HFFc6 (cell line): ENCODE results near the gene ORMDL2. TPM values are rescaled to one million over a fixed set of nuclear protein-coding genes. Genes with fewer than 3 reads are reported as not detected.
"Not testable (repeated sequence)": the region's sequence is repeated elsewhere in the genome, so short reads cannot be mapped to it uniquely, and the experiment has no call there.

Source experiments
- DNase-seq: peaks from one replicate; pipeline ENCODE4 v3.0.0-alpha.2; 2018
- H3K27ac Mint-ChIP-seq: 2 replicates; pipeline ENCODE4 v1.8.0; 2020; ENCODE audit warnings: mild to moderate bottlenecking, mixed read lengths
- H3K27me3 Mint-ChIP-seq: 2 replicates; pipeline ENCODE4 v1.8.0; 2021; ENCODE audit warnings: mild to moderate bottlenecking, moderate library complexity, mixed read lengths; ENCODE audit not compliant: insufficient read depth
- H3K36me3 Mint-ChIP-seq: 2 replicates; pipeline ENCODE4 v1.8.0; 2021; ENCODE audit warnings: low read depth, mixed read lengths
- H3K4me1 Mint-ChIP-seq: 2 replicates; pipeline ENCODE4 v1.8.0; 2020; ENCODE audit warnings: low read depth, mixed read lengths
- H3K4me3 Mint-ChIP-seq: 2 replicates; pipeline ENCODE4 v1.8.0; 2020; ENCODE audit warnings: mild to moderate bottlenecking, moderate library complexity, mixed read lengths
- H3K9me3 Mint-ChIP-seq: 2 replicates; pipeline ENCODE4 v1.8.0; 2020; ENCODE audit warnings: mild to moderate bottlenecking, mixed read lengths
- total RNA-seq, 6 experiments: library from RNA; stranded (reverse); fragmentation: NEBNext Ultra II Directional; extraction: Animal tissue kit (Norgen Biotek cat#: 25700); gene quantifications; 2 replicates in 1 of 6; 3 replicates in 5 of 6; pipeline ENCODE4 v1.2.3, GENCODE V29; 2021
- TF ChIP-seq, protein P1 (sequence below): fragments of 200-600 bp; sonication (generic); IDR thresholded peaks from 2 replicates; pipeline ENCODE4 v1.5.0; 2021; ENCODE audit warnings: antibody characterized with exemption, mild to moderate bottlenecking

ORMDL2 gene
- total RNA-seq, 6 experiments from 2014 or later: 79.9 to 100 (median 90.1) TPM

DNA sequence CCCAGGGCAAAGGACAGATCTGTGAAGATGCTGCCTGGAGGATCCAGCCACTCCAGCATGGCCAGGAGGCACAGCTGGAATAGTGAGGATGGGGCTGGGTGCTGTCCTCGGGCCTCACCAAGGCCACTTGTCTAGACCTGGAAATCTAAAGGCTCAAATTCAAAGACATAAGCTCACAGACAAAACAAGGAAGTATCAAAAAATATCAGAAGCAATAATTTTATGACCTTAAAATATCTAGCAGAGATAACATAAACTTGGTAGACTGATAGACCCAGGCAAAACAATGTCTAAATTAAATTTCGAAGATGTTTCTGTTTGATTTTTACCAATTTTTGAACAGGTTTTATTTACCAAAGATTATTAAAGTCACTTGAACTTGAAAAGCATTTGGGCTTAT lies 47.5 kb downstream of the ORMDL2 start:
- Mint-ChIP-seq H3K9me3 (peaks cover 6% of the 10 kb centered on the region), H3K27ac (no peak overlapping the region), H3K4me3 (no peak overlapping the region), H3K36me3 (no peaks in the 10 kb centered on the region), H3K4me1 (no peaks in the 10 kb centered on the region), H3K27me3 (no peaks in the 10 kb centered on the region)
- TF ChIP-seq, protein P1, sequence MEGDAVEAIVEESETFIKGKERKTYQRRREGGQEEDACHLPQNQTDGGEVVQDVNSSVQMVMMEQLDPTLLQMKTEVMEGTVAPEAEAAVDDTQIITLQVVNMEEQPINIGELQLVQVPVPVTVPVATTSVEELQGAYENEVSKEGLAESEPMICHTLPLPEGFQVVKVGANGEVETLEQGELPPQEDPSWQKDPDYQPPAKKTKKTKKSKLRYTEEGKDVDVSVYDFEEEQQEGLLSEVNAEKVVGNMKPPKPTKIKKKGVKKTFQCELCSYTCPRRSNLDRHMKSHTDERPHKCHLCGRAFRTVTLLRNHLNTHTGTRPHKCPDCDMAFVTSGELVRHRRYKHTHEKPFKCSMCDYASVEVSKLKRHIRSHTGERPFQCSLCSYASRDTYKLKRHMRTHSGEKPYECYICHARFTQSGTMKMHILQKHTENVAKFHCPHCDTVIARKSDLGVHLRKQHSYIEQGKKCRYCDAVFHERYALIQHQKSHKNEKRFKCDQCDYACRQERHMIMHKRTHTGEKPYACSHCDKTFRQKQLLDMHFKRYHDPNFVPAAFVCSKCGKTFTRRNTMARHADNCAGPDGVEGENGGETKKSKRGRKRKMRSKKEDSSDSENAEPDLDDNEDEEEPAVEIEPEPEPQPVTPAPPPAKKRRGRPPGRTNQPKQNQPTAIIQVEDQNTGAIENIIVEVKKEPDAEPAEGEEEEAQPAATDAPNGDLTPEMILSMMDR: no peak
- no peak for DNase-seq

- H3K9me3 Mint-ChIP-seq, H3K36me3 Mint-ChIP-seq, H3K27ac Mint-ChIP-seq, DNase-seq, H3K4me3 Mint-ChIP-seq, H3K27me3 Mint-ChIP-seq, H3K4me1 Mint-ChIP-seq: not testable (repeated sequence)
These were observed 48.7 kb downstream of the ORMDL2 start for GRCh38 chr12:55866454-55867004.

Other genes starting within 250 kb of the ORMDL2 start
- gene OR2AP1, start 245.6 kb upstream of the ORMDL2 start, total RNA-seq: not detected
- gene OR10P1, start 181.1 kb upstream of the ORMDL2 start, total RNA-seq: not detected
- gene ITGA7, start 110.1 kb upstream of the ORMDL2 start, total RNA-seq: 1 to 10 TPM in 4 of 6 experiments, under 1 TPM in 2; 0.95 to 2.3 (median 1.2) TPM
- 100 to 1,000 TPM in 4 of 6 experiments, 10 to 100 TPM in 2; 87.4 to 113 (median 104) TPM for gene BLOC1S1, start 102.0 kb upstream of the ORMDL2 start, total RNA-seq
- gene RDH5, start 97.6 kb upstream of the ORMDL2 start, total RNA-seq: 10 to 100 TPM in 2 of 6 experiments, 1 to 10 TPM in 4; 6.6 to 13.2 (median 7.8) TPM
- 1,000 to 10,000 TPM; 1,860 to 2,483 (median 2,072) TPM for gene CD63, start 89.0 kb upstream of the ORMDL2 start, total RNA-seq
- 10 to 100 TPM; 15.8 to 25.9 (median 16.9) TPM for gene GDF11, start 74.9 kb upstream of the ORMDL2 start, total RNA-seq
- 10 to 100 TPM; 68.9 to 85.5 (median 78.4) TPM for gene SARNP, start 317 bp upstream of the ORMDL2 start, total RNA-seq
- gene DNAJC14, start 11.5 kb downstream of the ORMDL2 start, total RNA-seq: 10 to 100 TPM; 31.7 to 33.5 (median 32.5) TPM
- gene MMP19, start 24.9 kb downstream of the ORMDL2 start, total RNA-seq: 10 to 100 TPM; 13.7 to 24.7 (median 21.4) TPM
- gene PYM1, start 109.9 kb downstream of the ORMDL2 start, total RNA-seq: 10 to 100 TPM; 25.0 to 32.3 (median 28.3) TPM
- gene DGKA, start 113.1 kb downstream of the ORMDL2 start, total RNA-seq: 10 to 100 TPM; 67.1 to 87.4 (median 79.6) TPM
- gene PMEL, start 148.0 kb downstream of the ORMDL2 start, total RNA-seq: 1 to 10 TPM in 1 of 6 experiments, under 1 TPM in 5; 0.47 to 1.3 (median 0.59) TPM
- 10 to 100 TPM; 27.1 to 61.0 (median 53.9) TPM for gene CDK2, start 148.8 kb downstream of the ORMDL2 start, total RNA-seq
- 100 to 1,000 TPM in 2 of 6 experiments, 10 to 100 TPM in 4; 90.2 to 107 (median 96.5) TPM for gene RAB5B, start 156.0 kb downstream of the ORMDL2 start, total RNA-seq
- 10 to 100 TPM; 15.2 to 19.4 (median 17.0) TPM for gene SUOX, start 179.2 kb downstream of the ORMDL2 start, total RNA-seq
- gene IKZF4, start 203.0 kb downstream of the ORMDL2 start, total RNA-seq: 1 to 10 TPM; 5.2 to 7.2 (median 5.9) TPM
- gene RPS26, start 223.9 kb downstream of the ORMDL2 start, total RNA-seq: 100 to 1,000 TPM in 1 of 6 experiments, 10 to 100 TPM in 5; 40.7 to 151 (median 52.1) TPM